Nephron progenitor cell (in vitro differentiated cells): Measurements from ENCODE around the gene INPP5D.

Experiments used
- DNase-seq: peaks from one replicate; pipeline ENCODE4 v3.0.0; 2021
- H3K27ac Mint-ChIP-seq: 2 replicates; pipeline ENCODE4 v1.8.0; 2021; ENCODE audit warnings: mild to moderate bottlenecking, moderate library complexity, mixed read lengths
- H3K27me3 Mint-ChIP-seq: 2 replicates; pipeline ENCODE4 v1.8.0; 2021; ENCODE audit warnings: mild to moderate bottlenecking, low read depth, mixed read lengths; ENCODE audit not compliant: poor library complexity
- H3K36me3 Mint-ChIP-seq: 2 replicates; pipeline ENCODE4 v1.8.0; 2021; ENCODE audit warnings: low read depth, mixed read lengths
- H3K4me1 Mint-ChIP-seq: 2 replicates; pipeline ENCODE4 v1.8.0; 2021; ENCODE audit warnings: mixed read lengths
- H3K4me3 Mint-ChIP-seq: 2 replicates; pipeline ENCODE4 v1.8.0; 2021; ENCODE audit warnings: mild to moderate bottlenecking, moderate library complexity, mixed read lengths
- H3K9me3 Mint-ChIP-seq: 2 replicates; pipeline ENCODE4 v1.8.0; 2021; ENCODE audit warnings: mild to moderate bottlenecking, moderate library complexity, mixed read lengths
- CTCF ChIP-seq: fragments of 200-600 bp; sonication (generic); IDR thresholded peaks from 2 replicates; pipeline ENCODE4 v1.5.0; 2021; ENCODE audit warnings: antibody characterized with exemption

INPP5D gene

GRCh38 chr2:233112776-233113452 lies 52.8 kb downstream of the INPP5D start:
- no peak for TF ChIP-seq CTCF
- DNase-seq, result no peak
- peak overlapping the region; percentile 77 for H3K27ac Mint-ChIP-seq
- H3K36me3 Mint-ChIP-seq, result no peaks in the 10 kb centered on the region
- no peak overlapping the region for H3K4me3 Mint-ChIP-seq
- peaks cover 44% of the 10 kb centered on the region for H3K4me1 Mint-ChIP-seq
- no peaks in the 10 kb centered on the region for H3K9me3 Mint-ChIP-seq
- H3K27me3 Mint-ChIP-seq, result peaks cover 20% of the 10 kb centered on the region

GRCh38 chr2:233114421-233114861 lies 54.3 kb downstream of the INPP5D start:
- Mint-ChIP-seq H3K36me3 (no peaks in the 10 kb centered on the region), H3K27me3 (peaks cover 12% of the 10 kb centered on the region), H3K9me3 (no peaks in the 10 kb centered on the region), H3K4me1 (peaks cover 44% of the 10 kb centered on the region), H3K27ac (peak overlapping the region; percentile 93), H3K4me3 (no peak overlapping the region)
- no peak for TF ChIP-seq CTCF
- no peak for DNase-seq

- no peak for TF ChIP-seq CTCF
- no peaks in the 10 kb centered on the region for H3K9me3 Mint-ChIP-seq
- peak overlapping the region; percentile 93 for H3K27ac Mint-ChIP-seq
- peaks cover 44% of the 10 kb centered on the region for H3K4me1 Mint-ChIP-seq
- DNase-seq, result no peak
- H3K27me3 Mint-ChIP-seq, result peaks cover 9% of the 10 kb centered on the region
- H3K36me3 Mint-ChIP-seq, result no peaks in the 10 kb centered on the region
- no peak overlapping the region for H3K4me3 Mint-ChIP-seq
Observed at GRCh38 chr2:233115121-233115520, 55.0 kb downstream of the INPP5D start.

GRCh38 chr2:233115741-233116140 lies 55.6 kb downstream of the INPP5D start:
- Mint-ChIP-seq H3K9me3 (no peaks in the 10 kb centered on the region), H3K4me3 (peak overlapping the region; percentile 23), H3K4me1 (peaks cover 44% of the 10 kb centered on the region), H3K27me3 (peaks cover 9% of the 10 kb centered on the region), H3K27ac (peak overlapping the region; percentile 93), H3K36me3 (no peaks in the 10 kb centered on the region)
- TF ChIP-seq CTCF, result no peak
- DNase-seq, result no peak

GRCh38 chr2:233116946-233117345 lies 56.8 kb downstream of the INPP5D start:
- no peaks in the 10 kb centered on the region for H3K9me3 Mint-ChIP-seq
- DNase-seq, result no peak

More at GRCh38 chr2:233116946-233117345, 56.8 kb downstream of the INPP5D start:
- no peak for TF ChIP-seq CTCF
- Mint-ChIP-seq H3K27me3 (peaks cover 5% of the 10 kb centered on the region), H3K4me3 (no peak overlapping the region), H3K4me1 (peaks cover 44% of the 10 kb centered on the region), H3K27ac (no peak overlapping the region), H3K36me3 (no peaks in the 10 kb centered on the region)
